GM15510 (cell line): Measurements from ENCODE around the gene CDX2.

Experiments used
- POLR2A ChIP-seq: IDR thresholded peaks from 3 replicates; pipeline ENCODE4 v1.6.1; 2011; ENCODE audit warnings: borderline replicate concordance; ENCODE audit not compliant: insufficient read length; ENCODE audit errors: extremely low read depth

Gene CDX2

DNA sequence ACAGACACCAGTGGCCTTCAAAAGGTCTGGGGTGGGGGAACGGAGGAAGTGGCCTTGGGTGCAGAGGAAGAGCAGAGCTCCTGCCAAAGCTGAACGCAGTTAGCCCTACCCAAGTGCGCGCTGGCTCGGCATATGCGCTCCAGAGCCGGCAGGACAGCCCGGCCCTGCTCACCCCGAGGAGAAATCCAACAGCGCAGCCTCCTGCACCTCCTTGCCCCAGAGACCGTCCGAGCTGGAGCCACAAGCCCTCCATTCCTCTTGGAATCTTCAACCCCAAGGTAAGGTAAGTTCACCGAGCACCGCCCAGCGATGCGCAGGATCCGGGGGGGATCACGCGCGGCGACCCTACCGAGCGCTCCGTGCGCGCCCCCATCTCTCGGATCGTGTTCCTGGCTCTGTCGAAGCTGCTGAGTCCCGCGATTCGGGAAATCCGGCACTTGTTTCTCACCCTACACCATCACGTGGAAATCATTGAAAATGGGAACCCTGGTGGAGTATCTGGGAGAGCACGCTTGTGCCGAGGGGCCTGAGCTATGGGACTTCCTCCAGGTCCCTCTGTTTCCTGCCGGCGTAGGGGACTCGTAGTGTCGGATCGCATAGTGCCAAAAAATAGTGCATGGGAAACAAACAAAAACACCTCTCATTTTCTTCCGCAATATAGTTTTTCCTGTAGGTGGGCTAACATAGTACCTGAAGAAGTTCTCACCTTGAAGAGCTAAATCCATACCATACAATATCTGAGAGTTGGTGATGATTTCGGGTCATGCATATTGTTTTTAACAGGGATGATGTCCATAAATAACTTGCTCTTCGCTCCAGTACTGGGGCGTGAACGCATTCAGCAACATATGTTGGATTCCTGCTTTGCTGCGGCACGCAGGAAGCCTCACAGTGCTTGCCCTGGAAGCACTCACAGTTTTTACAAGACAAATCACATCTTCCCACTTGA lies 40.0 kb downstream of the CDX2 start:
- no peak for TF ChIP-seq POLR2A

DNA sequence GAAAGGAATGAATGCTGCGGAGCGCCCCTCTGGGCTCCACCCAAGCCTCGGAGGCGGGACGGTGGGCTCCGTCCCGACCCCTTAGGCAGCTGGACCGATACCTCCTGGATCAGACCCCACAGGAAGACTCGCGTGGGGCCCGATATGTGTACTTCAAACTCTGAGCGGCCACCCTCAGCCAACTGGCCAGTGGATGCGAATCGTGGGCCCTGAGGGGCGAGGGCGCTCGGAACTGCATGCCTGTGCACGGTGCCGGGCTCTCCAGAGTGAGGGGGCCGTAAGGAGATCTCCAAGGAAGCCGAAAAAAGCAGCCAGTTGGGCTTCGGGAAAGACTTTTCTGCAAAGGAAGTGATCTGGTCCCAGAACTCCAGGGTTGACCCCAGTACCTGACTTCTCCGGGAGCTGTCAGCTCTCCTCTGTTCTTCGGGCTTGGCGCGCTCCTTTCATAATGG lies 40.7 kb downstream of the CDX2 start:
- no peak for TF ChIP-seq POLR2A

DNA sequence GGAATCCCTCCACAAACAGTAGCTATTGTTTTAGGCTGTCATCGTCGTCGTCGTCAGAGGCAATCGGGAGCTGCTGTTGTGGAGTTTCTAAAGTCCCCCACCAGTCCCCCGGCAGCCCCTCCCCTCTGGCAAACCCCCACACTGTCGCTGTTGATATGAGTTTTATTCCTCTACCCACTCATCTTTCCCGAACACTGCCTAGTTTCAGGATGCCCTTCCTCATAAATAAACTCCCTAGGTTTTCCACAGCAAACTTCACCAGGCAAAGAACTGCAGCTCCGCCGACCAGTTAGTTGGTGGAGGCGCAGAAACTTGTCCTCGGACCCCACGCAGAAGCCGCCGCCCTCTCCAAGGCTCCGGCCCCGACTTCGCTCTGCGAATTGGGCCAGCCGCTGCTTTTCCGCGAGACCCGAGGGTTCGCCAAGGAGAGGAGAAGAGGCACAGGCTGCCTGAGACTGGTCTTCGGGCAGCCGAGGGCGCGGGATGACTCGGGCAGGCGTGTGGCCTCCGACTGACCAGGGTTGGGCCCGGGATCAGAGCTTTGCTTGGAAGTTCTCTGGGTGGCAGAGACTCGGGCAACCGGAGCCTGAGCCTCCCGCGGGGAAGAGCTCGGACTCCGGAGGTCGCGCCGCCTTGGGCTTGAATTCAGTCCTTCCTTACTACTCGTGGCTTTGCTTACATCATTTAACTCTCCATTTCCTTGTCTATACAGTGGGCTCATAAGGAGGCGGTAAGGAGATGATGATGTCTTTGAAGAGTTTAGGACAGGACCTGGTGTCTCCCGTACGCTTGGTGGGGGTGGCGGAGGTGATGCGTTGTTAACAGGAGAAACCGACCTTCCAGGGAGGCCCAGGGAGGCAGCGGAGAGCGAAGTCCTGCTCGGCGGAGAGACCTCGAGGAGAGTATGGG lies 41.4 kb downstream of the CDX2 start:
- TF ChIP-seq POLR2A, result no peak

DNA sequence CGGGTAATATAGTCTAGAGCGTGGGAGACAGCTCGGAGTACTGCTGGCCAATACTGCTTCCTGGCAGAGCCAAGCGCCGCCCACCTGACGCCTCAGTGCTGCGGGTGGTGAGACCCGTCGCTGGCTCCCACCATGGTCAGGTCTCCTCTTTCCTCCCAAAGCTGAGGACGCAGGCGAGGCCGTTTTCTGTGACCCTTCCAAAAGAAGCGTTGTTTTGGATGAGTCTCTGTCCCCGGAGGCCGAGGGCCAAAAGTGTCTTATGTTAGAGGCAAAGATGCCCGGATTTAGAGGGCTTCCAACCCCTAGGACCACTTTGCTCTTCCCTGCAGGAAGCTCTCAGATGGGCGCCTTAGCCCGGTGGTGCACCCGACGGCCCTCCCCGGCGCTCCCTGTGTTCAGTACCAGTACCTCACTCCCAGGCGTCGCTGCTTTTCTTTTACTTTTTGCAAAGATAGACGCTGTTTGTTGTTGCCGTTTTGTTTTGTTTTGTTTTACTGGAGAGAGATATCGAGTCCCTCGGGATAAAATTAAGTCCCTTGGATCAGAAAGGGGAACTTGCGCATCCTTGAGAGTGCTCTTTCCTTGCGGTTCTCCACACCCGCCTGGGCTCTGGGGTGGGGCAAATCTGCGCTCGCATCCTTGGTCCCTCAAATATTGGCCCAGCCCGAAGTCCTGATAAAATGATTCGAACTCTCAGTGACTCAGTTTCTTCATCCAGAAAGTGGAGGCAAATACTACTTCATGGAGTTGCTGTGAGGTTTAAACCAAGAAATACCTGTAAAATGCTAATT lies 42.3 kb downstream of the CDX2 start:
- no peak for TF ChIP-seq POLR2A

DNA sequence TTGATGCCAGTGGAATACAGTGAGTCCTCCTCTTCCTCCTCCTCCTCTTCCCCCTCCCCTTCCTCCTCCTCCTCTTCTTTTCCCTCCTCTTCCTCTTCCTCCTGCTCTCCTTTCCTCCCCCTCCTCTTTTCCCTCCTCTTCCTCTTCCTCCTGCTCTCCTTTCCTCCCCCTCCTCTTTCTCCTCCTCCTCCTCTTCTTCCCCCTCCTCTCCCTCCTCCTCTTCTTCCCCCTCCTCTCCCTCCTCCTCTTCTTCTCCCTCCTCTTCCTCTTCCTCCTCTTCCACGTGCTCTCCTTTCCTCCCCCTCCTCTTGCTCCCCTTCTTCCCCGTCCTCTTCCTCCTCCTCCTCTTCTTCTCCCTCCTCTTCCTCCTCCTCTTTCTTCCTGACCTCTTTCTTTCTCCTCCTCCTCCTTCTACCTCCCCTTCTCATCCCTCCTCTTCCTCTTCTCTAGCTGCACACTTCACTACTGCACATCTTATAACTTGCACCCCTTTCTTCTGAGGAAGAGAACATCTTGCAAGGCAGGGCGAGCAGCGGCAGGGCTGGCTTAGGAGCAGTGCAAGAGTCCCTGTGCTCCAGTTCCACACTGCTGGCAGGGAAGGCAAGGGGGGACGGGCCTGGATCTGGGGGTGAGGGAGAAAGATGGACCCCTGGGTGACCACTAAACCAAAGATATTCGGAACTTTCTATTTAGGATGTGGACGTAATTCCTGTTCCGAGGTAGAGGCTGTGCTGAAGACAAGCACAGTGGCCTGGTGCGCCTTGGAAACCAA lies 43.7 kb downstream of the CDX2 start:
- no peak for TF ChIP-seq POLR2A

DNA sequence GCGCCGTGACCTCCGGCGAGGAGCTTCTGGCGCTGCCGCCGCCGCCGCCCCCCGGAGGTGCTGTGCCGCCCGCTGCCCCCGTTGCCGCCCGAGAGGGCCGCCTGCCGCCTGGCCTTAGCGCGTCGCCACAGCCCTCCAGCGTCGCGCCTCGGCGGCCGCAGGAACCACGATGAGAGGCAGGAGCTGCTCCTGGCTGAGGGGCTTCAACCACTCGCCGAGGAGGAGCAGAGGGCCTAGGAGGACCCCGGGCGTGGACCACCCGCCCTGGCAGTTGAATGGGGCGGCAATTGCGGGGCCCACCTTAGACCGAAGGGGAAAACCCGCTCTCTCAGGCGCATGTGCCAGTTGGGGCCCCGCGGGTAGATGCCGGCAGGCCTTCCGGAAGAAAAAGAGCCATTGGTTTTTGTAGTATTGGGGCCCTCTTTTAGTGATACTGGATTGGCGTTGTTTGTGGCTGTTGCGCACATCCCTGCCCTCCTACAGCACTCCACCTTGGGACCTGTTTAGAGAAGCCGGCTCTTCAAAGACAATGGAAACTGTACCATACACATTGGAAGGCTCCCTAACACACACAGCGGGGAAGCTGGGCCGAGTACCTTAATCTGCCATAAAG lies 44.5 kb downstream of the CDX2 start:
- no peak for TF ChIP-seq POLR2A

DNA sequence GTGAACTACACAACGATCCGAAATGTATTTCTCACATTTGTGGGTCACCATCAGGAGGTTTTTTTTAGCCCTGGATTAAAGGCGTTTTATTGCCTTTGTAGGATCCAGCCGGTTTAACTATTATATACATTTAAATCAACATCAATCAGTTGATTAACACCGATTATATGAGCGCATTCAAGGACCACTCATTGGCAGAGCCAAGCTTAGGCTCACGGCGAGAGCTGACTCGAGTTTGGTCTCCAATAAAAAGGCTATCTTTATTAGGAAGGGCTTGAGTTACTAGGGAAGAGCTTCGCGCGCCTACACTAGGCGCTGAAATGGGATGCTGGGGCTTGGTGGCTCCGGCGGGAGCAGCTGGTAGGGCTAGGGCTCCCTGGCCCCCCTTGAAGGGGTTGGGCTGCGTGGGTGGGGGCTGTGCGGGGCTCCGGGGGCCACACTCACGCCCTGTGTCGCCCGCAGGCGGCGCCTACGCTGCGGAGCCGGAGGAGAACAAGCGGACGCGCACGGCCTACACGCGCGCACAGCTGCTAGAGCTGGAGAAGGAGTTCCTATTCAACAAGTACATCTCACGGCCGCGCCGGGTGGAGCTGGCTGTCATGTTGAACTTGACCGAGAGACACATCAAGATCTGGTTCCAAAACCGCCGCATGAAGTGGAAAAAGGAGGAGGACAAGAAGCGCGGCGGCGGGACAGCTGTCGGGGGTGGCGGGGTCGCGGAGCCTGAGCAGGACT lies 45.2 kb downstream of the CDX2 start:
- TF ChIP-seq POLR2A, result no peak

DNA sequence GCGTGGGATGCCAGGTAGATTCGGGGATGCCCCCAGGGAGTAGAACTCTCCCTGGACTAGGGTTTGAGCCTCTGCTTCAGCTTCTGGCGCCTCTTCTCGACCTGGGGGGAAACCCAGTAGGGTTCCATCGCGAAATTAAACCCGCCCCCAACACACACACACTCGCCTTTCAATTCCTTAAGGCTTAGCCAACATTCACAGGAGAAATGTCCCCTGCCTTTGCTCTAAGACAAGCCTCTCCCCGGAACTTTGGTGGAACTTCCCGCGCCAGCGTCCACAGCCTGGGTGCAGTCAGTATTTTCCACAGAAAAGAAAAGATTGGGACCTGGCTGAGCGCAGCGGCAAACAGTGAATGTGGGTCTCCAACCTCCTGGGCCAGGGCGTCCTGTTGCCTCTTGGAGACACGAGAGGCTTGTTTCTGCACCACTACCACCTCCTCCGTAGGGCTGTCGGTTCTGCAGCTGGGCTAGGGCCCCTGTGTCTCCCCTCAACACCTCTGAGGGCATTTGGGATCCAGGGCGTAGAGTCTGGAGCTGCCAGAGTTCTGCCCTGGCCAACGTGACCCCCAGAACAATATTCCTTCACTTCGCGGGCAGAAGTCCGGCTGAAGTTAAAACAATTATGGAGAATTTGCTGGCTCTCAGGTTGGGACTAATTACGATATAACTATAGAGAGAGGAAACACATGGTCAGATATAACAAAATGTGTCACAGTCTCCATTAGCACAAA lies 46.1 kb downstream of the CDX2 start:
- TF ChIP-seq POLR2A, result no peak

DNA sequence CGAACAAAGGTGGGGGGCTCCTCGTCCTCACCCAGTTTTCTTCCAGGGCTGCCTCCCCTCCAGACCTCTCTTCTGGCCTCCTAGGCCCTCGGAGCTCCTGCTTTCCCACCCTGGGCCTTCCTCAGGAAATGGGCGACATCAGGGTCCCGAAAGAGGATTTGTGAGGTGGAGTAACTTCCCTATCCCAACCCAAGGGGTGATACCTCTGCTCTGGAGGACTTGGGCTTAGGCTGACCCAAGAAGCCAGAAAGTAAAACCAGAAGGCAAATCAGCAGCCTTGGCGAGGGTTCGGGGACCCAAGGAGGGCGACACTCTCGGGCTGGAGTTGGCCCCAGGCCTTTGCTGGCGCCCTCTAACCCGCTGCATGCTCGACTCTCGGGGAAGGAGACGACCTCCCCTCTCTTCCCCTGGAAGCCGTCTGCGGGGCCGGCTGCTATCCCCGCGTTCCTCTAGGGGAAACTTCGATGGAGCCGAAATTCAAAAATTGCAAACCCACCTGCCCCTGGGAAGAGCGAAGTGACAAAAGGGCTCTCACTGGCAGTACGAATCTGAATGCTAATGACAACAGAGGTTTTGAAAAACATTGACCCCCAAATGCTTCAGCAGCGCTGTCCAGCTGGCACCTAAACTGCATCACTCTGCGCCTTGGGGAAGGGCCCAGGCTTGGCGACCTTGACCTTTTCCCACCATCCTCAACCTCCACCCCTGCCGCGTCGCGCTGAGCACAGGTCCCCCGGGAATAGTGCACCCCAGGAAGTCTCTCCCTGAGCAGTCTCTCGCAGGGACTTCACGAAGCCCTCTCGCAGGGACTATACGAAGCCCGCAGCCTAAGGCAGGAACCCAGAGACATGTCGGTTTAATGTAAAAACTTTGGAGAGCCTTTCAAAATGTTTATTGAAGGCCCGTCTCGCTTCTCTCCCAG lies 46.9 kb downstream of the CDX2 start:
- TF ChIP-seq POLR2A, result no peak

DNA sequence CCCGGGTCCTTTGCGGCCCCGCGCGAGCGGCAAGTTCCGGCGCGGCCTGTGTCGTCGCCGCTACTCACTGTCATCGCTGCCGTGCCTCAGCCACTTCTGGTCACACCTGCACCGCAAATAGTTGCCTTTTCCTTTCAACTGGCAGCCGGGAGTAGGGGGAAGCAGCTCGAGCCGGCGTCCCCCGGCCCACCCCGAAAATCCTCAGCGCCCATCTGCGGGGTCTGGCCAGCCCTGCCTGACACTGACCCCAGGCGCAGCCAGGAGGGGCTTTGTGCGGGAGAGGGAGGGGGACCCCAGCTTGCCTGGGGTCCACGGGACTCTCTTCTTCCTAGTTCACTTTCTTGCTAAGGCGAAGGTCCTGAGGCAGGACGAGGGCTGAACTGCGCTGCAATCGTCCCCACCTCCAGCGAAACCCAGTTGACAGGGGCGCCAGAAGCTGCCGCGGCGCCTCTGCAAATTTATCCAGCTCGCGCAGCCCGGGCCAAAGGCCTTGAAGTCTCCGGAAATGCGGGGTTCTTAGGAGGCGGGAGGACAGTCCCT lies 47.6 kb downstream of the CDX2 start:
- TF ChIP-seq POLR2A, result no peak
